HG02840 (cell line): ENCODE data around the gene ZSCAN23.
"Not testable (repeated sequence)": the region's sequence is repeated elsewhere in the genome, so short reads cannot be mapped to it uniquely, and the experiment has no call there.

Source experiments
- ATAC-seq: cut with Tn5 transposase; IDR thresholded peaks from one replicate; pipeline ENCODE4 v1.9.1; 2021; ENCODE audit warnings: mild to moderate bottlenecking, moderate library complexity, moderate number of reproducible peaks; ENCODE audit not compliant: unreplicated experiment, low FRiP score

ZSCAN23 gene

DNA sequence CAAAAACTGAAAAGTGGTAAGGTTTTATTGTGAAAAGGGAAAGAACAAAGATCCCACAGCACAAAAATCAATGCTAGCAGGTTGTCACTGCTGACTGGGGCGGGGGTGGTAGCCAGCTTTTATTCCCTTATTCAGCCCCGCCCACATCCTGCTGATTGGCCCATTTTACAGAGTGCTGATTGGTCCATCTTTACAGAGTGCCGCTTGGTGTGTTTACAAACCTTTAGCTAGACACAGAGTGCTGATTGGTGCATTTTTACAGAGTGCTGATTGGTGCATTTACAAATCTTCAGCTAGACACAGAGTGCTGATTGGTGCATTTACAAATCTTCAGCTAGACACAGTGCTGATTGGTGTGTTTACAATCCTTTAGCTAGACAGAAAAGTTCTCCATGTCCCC lies 1.5 kb upstream of the ZSCAN23 start:
- not testable (repeated sequence) for ATAC-seq

DNA sequence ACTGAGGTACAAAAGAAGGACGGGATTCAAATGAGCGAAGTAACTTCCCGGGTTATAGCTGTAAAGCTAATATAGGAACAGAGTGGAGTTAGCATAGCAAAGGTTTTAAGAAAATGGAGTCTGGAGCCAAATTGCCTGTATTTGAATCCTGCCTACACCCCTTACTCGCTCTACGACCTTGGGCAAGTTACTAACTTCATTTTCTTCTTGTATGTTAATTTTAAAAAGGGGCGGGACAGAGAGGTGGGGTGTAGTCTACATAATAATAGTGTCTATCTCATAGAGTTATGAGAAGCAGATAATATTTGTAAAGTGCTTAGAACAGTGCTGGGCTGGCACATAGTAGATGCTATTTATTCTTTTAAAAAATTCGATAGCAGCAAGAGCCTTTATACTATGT lies 705 bp downstream of the ZSCAN23 start:
- no peak for ATAC-seq

GRCh38 chr6:28436404-28436803 lies 6.9 kb downstream of the ZSCAN23 start:
- no peak for ATAC-seq

- no peak for ATAC-seq
These were observed 10.2 kb downstream of the ZSCAN23 start for GRCh38 chr6:28433119-28433518.

- ATAC-seq = no peak
These were observed 13.5 kb downstream of the ZSCAN23 start for GRCh38 chr6:28429781-28430180.

GRCh38 chr6:28425944-28426541 lies 17.2 kb downstream of the ZSCAN23 start:
- ATAC-seq = no peak

GRCh38 chr6:28424163-28424562 lies 19.1 kb downstream of the ZSCAN23 start:
- no peak for ATAC-seq

DNA sequence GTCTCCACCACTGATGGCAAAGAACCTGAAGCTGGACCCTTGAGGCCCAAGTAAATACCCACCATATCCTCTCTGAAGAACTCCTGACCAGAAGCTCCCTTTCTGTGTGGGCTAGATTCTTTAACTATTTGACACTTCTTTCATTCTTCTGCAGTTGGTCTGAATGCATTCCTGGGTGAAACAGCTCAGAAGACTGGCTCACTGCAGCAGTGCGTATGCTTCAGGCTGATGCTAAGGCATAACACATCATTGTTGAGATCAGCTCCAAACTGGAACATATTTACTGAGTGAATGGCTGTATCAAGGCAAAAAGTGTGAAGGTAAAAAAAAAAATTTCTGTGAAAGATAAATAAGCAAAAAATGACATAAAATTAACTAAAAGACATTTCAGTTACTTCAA lies 19.7 kb downstream of the ZSCAN23 start:
- ATAC-seq = no peak

DNA sequence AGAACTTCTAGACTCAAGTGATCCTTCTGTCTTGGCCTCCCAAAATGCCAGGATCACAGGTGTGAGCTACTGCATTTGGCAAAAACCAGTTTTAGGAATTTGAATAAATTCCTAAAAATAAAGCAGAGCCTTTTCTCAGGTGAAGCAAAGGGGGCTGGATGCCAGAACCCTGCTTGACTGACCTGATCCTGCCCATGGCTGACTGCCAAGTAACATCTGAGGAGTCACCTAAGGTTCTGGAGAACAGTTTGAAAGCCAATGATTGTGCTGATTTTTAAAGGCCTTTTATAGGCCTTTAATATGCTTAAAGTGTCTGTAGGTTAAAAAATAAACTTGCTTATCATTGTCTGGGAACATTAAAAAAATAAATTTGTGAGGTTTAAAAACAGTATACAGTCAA lies 29.6 kb downstream of the ZSCAN23 start:
- ATAC-seq = no peak

- no peak for ATAC-seq
These were observed 32.5 kb downstream of the ZSCAN23 start for GRCh38 chr6:28410767-28411166.

DNA sequence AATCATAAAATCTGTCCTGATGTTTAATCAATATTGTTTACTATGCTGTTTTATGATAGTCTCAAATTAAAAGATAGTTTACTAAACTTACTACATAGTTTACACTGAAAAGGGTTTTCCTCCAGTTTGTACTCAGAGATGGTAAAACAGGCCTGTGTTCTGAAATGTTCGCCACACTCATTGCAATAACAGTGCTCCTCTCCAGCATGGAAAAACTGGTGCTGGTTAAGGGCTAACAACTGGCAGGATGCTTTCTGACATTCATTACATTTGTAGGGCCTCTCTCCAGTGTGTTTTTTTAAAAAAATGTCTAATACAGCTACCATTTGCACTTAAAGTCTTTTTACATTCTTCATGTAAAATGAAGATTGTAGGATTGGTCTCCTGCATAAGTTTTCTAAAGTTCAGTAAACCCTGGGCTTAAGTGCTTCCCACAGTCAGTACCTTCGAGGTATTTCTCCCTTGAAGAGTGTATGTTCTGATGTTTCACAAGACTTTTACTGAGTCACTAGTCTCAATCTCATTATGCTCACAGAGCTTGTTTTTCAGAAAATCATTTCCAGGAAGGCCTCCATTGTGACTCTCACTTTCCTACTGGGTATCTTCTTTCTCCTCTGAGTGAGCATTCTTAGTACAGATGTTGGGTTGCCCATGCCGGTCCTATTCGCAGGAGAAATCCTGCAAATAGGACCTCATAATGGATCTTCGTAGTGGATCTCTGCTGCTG lies 35.1 kb downstream of the ZSCAN23 start:
- ATAC-seq = no peak

DNA sequence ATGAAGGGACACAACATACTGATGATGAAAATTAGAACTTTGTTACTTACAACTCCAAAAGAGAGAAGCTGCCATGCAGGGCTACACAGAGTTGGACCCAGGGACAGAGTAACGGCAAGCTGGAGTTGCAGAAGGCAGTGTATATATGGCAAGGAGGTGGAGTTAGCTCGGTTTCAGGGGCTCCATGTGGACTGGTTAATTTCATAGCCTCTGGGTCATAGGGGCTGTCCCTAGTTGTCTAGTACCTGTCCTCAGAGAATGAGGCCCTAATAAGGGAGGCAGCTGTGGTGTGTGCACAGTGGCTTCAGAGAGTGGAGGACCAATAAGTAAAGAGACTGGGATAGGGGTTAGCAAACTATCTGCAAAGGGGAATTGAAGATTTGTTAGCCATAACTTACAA lies 35.9 kb downstream of the ZSCAN23 start:
- no peak for ATAC-seq

DNA sequence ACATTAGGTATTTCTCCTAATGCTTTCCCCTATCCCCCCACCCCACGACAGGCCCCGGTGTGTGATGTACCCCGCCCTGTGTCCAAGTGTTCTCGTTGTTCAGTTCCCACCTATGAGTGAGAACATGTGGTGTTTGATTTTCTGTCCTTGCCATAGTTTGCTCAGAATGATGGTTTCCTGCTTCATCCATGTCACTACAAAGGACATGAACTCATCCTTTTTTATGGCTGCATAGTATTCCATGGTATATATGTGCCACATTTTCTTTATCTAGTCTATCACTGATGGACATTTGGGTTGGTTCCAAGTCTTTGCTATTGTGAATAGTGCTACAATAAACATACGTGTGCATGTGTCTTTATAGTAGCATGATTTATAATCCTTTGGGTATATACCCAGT lies 39.4 kb downstream of the ZSCAN23 start:
- not testable (repeated sequence) for ATAC-seq

DNA sequence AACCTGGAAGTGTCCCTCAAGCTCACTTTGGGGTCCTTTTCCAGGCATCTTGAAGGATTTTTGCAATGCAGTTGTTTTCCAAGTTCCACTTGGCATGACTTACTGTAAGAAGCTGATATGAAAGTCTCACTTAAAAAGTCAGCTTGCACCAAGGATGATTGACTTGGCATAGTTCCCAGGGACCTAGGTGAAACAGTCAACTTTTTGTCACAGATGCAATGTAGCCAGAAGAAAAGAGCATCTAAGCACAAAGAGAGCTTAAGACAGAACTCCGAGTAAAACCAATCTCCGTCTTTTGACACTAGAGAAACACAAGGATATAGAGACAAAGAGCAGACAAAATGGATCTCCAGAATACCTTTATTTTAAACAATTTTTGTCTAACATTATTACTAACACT lies 41.1 kb downstream of the ZSCAN23 start:
- no peak for ATAC-seq

DNA sequence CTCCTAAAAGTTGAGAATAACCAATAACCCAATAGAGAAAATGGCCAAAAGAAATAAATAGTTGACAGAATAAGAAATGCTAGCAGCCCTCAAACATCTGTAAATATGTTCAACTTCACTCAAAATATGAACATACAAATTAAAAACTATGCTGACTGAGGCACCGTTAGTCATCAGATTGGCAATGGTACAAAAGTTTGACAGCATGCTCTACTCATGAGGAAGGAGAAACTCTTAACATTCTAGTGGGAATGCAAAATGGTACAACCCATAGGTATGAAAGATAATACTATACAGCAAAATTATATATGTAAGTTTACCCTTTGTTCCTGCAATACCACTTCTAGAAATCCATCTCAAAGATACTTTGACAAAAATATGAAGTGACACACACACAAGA lies 42.1 kb downstream of the ZSCAN23 start:
- no peak for ATAC-seq

GRCh38 chr6:28400122-28400451 lies 43.2 kb downstream of the ZSCAN23 start:
- no peak for ATAC-seq

- ATAC-seq = peak; percentile 77
These were observed 43.8 kb downstream of the ZSCAN23 start, which contains the start of gene ZSCAN12 for GRCh38 chr6:28399350-28400121. ZSCAN12 (minus strand) TSS chr6:28399747; CDS start chr6:28398405, 1,342 bp downstream.

DNA sequence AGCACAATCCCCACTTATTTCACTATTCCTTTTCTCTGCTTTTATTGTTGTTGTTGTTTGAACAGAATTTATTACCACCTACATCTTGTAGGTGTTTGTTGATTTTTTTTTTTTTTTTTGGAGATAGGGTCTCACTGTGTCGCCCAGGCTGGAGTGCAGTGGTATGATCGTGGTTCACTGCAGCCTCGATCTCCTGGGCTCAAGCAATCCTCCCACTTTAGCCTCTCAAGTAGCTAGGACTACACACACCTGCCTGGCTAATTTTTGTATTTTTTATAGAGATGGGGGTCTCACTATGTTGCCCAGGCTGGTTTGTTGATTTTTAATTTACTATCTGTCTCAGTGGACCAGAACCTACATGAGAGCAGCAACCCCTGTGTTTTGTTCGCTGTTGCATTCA lies 47.4 kb downstream of the ZSCAN23 start:
- ATAC-seq = no peak

- no peak for ATAC-seq
These were observed 49.2 kb downstream of the ZSCAN23 start for GRCh38 chr6:28393912-28394662.

DNA sequence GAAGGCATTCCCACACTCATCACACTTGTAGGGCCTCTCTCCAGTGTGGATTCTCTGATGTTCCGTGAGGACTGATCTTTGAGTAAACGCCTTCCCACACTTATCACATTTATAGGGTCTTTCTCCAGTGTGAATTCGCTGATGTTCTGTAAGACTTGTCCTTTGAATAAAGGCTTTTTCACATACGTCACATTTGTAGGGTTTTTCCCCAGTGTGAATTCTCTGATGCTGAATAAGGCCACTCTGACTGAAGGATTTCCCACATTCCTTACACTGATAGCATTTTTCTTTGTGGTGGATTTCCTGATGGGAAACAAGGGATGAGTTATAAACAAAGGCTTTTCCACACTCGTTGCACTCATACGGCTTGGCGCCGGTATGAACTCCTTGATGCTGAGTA lies 52.6 kb downstream of the ZSCAN23 start:
- no peak for ATAC-seq

DNA sequence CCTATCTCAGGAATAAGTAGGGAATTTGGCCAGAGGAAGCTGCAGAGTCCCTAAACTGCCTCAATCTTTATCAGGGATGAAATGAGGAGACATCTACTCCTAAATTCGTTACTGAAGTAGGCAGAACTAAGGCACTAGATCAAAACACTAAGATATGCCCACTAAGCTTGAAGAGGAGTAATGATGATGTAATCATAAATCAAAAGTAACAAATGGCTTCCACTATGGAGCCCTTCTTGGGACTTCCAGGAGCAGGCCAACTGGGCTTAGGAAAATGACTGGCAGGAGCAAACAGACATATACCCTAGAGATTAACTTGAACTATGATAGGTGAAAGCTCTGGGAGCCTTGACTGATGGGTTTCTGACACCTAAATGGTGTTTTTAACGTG lies 59.2 kb downstream of the ZSCAN23 start:
- no peak for ATAC-seq
